Astrocyte of the spinal cord (primary cell): Measurements from ENCODE around the gene SLC37A2.
"Not testable (repeated sequence)": the region's sequence is repeated elsewhere in the genome, so short reads cannot be mapped to it uniquely, and the experiment has no call there.

Experiments used
- DNase-seq: peaks from one replicate; pipeline ENCODE4 v3.0.0; 2011; ENCODE audit warnings: low read depth, low spot score
- H3K4me3 ChIP-seq: 2 replicates; pipeline ENCODE4 v1.5.1; 2011; ENCODE audit warnings: low read depth, mild to moderate bottlenecking, low read length, moderate library complexity
- in situ Hi-C: cut with HindIII; loops from 2 replicates; pipeline ENCODE4 v1.10.0; 2017; ENCODE audit warnings: low sequenced_read_pairs
- TF ChIP-seq, protein P1 (sequence below): IDR thresholded peaks from 2 replicates; pipeline ENCODE4 v1.5.1; 2012; ENCODE audit warnings: low read depth, mild to moderate bottlenecking, low read length, inconsistent platforms

Gene SLC37A2

GRCh38 chr11:125062931-125063428 is at the start of gene SLC37A2:
SLC37A2 (plus strand) TSS chr11:125063305; CDS start chr11:125063368, 63 bp downstream.
- TF ChIP-seq, protein P1, sequence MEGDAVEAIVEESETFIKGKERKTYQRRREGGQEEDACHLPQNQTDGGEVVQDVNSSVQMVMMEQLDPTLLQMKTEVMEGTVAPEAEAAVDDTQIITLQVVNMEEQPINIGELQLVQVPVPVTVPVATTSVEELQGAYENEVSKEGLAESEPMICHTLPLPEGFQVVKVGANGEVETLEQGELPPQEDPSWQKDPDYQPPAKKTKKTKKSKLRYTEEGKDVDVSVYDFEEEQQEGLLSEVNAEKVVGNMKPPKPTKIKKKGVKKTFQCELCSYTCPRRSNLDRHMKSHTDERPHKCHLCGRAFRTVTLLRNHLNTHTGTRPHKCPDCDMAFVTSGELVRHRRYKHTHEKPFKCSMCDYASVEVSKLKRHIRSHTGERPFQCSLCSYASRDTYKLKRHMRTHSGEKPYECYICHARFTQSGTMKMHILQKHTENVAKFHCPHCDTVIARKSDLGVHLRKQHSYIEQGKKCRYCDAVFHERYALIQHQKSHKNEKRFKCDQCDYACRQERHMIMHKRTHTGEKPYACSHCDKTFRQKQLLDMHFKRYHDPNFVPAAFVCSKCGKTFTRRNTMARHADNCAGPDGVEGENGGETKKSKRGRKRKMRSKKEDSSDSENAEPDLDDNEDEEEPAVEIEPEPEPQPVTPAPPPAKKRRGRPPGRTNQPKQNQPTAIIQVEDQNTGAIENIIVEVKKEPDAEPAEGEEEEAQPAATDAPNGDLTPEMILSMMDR = peak; percentile 19
- peak within 1 kb of the TSS; percentile 58 for H3K4me3 ChIP-seq
- peak; percentile 56 for DNase-seq
- in situ Hi-C loops = no loop called here

DNA sequence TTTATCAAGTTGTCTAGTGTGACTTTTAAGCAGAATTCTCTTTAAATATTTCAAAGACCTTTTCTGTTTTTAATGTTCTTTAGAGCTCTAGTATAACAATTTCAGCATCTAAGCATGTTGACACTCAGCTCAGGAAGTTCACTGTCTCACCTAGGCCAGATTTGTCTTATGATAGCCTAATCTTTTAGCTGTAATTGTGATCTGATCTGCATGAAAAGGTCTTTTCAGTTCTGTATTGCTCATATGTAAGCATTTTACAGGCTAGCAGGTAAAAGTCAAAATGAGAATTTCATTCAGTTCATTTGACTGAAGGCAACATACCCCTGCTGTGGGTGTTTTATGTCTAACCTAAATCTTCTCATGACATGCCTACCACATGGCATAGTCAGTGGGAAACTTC is 46.7 kb upstream of the SLC37A2 start:
- no peak overlapping the region for H3K4me3 ChIP-seq
- TF ChIP-seq, protein P1 = no peak
- in situ Hi-C loops = no loop called here
- DNase-seq = no peak

DNA sequence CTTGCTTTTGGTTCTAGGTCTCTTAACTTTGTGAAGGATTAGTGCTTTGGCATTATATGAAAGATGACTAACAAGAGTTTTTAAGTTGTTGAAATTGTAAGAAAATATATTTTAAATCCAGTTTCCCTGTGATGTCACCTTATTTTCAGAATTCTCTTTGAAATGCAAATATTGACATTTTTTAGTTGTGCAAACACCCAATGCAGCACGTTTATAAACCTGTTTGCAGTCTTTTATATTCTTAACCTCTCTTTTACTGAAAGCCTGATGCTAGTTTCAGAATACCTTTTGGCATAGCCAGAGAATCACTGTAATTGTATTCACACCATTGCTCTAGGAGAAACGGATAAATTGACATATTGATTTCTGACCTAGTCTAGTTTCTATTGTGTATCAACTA is 42.8 kb upstream of the SLC37A2 start:
- H3K4me3 ChIP-seq = no peak overlapping the region
- DNase-seq = no peak
- TF ChIP-seq, protein P1 = no peak
- in situ Hi-C loops = no loop called here

- no peak for DNase-seq
- TF ChIP-seq, protein P1 = no peak
- in situ Hi-C loops = no loop called here
- H3K4me3 ChIP-seq = no peak overlapping the region
Measured at GRCh38 chr11:125022551-125022950, 40.6 kb upstream of the SLC37A2 start.

- no peak for DNase-seq
- in situ Hi-C loops = no loop called here
- no peak overlapping the region for H3K4me3 ChIP-seq
- TF ChIP-seq, protein P1 = no peak
Measured at GRCh38 chr11:125025968-125026367, 37.1 kb upstream of the SLC37A2 start.

- in situ Hi-C loops, DNase-seq, H3K4me3 ChIP-seq: not testable (repeated sequence)
Measured at GRCh38 chr11:125029431-125029830, 33.7 kb upstream of the SLC37A2 start.

- peak; percentile 90 for DNase-seq
- TF ChIP-seq, protein P1 = no peak
- in situ Hi-C loops = no loop called here
- no peak overlapping the region for H3K4me3 ChIP-seq
Measured at GRCh38 chr11:125036933-125037332, 26.2 kb upstream of the SLC37A2 start.
